Middle frontal gyrus (tissue), 1 donor: ENCODE results near the gene HECW1.
"Not testable (repeated sequence)": the region's sequence is repeated elsewhere in the genome, so short reads cannot be mapped to it uniquely, and the experiment has no call there.

Experiments used
- DNase-seq: peaks from one replicate; pipeline ENCODE4 v3.0.0-alpha.2; 2015; ENCODE audit warnings: low spot score; ENCODE audit errors: extremely low spot score

Gene HECW1

GRCh38 chr7:43204081-43204480 lies 91.6 kb downstream of the HECW1 start:
- DNase-seq, result no peak

GRCh38 chr7:43205171-43205795 lies 92.8 kb downstream of the HECW1 start:
- no peak for DNase-seq

GRCh38 chr7:43208242-43208641 lies 95.8 kb downstream of the HECW1 start:
- no peak for DNase-seq

DNA sequence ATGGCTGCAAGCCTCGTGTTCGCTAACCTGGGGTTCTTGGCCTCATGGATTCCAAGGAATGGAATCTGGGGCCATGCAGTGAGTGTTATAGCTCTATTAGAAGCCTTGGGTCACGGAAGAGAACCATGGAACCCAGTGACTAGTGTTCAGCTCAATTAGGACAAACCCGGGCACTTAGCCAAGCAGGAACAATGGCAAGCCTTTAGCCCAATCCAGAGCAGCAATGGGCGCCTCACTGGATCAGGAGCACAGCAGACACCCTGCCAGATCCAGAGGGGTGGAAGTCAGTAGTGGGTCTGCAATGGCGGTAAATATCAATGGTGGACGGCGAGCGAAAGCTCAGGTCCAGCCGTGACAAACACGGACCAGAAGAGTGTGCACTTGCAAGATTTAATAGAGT lies 98.1 kb downstream of the HECW1 start:
- not testable (repeated sequence) for DNase-seq

DNA sequence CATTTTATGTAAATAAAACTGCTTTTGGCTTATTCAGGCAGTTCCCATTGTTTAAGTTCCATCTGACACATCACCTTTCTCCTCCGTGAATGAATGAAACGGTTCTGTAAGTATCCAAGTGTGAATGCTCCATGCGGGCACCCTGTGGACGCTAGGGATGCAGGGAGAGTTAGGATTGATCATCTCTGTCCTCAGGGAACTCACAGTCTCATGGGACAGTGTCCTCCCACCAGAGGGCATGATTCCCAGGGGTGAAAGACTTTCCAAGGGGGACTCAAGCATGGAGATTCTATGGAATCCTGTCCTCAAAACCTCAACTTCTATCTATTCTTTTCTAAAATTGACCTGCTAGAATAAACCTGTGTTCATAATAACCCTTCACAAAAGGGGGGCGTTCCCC lies 98.8 kb downstream of the HECW1 start:
- no peak for DNase-seq

DNA sequence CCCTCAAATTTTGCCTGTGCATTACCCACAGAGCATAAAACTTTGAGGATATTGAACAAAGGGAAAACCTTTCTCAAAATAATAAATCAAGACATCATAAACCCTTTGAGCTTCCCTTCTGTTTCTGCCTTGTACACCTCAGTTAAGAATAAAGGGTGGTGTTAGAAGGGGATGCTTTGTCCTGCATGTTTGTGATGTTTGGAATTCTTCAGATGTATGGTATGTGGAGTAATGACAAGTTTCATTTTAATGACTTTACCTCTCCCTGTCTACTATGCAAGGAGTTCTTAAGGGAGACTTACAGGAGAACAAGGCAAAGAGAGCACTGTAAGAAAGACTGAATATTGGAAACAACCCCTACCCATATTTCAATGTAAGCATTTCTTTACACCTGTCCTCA lies 99.2 kb downstream of the HECW1 start:
- no peak for DNase-seq

DNA sequence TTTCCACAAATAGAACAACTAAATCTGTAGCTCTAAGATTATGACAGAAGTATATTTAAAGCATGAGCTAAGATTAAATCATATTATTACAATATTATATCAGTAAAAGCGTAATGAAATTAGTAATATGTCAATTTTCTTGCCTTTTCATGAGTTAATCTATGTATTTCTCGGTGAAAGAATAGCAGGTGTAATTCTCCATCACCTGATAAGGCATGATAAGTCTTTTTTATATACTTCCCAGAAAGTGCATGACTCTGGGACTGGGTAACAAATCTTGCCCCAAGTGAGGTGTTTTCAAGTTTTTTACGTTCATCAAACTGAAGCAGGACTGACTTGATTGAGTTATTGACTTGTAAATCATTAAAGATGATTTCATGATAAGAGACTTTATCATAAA lies 100.5 kb downstream of the HECW1 start:
- no peak for DNase-seq

DNA sequence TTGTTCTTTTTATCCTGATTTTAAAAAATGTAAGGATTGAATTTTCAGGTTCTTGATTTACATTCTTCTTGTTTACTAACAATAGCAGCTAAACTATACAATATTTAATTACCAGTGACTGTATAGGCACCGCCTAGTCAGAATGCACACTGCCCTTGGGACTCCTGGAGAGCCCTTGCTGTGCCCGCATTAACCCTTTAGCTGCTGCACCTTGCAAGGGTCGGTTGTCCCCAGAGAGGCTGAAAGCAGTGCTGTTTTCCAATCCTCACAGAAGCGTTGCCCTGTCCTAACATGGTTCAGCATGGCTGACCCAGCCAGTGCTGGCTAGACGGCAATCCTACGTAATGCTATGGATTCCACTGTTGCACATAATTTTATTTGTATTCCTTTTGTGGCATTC lies 102.6 kb downstream of the HECW1 start:
- DNase-seq, result no peak

DNA sequence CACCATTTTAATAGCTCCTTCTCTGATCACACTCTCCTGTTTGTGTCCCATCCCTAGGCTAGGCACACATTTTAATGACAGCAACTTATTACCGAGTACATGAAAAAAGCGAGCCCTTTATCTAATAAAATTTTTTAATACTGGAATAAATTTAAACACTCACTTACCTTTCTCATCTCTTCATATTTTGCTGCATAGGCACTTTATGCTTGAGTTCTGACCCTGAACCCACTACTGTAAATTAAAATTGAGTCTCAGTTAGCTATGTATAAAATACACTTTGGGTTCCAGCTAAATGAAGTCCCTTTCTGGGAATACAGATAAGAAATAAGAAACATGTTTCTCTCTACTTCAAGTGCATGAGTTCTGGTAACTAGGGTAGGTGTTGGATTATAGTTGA lies 104.6 kb downstream of the HECW1 start:
- DNase-seq, result no peak

DNA sequence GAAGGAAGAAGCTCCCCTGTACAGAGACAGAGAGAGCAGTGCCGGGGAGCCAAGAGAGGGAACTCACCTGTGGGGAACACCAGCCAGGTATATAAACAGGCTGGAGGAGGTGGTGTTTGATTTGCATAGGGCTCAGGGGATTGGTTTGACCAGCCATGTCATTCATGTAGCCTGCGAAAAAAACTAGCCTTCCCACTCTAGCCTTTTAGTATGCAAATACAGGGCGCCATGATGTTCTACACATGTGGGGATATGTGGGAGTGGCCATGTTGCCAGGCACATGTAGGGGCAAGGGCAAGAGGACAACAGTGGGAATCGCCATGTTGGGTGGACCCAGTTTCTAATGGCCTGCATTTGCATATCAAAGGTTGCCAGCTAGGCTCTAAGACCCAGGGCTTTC lies 106.5 kb downstream of the HECW1 start:
- not testable (repeated sequence) for DNase-seq

- DNase-seq, result no peak
Observed at GRCh38 chr7:43220250-43220649, 107.8 kb downstream of the HECW1 start.

DNA sequence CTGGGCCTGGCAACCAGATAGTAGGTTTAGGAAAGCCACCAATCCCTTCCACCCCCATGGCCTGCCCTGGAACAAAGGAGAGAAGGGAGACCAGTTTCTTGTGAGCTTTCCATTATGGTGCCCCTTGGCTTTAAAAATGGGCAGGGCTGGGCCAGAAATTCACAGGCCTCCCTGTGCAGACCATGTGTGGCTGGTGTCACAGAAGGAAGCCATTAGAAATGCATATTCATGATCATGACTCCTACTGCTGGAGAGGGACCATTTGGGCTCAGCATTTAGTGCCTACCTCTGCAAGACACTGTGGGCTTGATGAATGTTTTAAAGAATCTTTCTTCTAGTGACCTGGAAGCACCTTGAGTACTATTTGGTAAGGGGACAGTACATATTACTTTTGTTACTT lies 108.3 kb downstream of the HECW1 start:
- no peak for DNase-seq

DNA sequence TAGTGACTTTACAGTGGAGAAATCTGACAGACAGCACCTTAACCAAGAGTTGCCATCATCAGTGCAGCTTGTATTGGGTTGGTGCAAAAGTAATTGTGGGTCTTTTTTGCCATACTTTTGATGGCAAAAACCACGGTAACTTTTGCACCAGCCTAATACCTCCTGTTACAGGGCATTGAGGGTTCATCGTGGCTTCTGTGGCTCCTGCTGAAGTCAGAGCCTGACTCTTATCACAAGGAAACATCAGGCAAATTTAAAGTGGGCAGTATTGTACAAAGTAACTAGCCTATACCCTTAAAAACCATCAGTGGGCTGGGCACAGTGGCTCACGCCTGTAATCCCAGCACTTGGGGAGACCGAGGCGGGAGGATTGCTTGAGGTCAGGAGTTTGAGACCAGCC lies 117.4 kb downstream of the HECW1 start:
- no peak for DNase-seq

GRCh38 chr7:43232366-43232765 lies 119.9 kb downstream of the HECW1 start:
- DNase-seq, result no peak

DNA sequence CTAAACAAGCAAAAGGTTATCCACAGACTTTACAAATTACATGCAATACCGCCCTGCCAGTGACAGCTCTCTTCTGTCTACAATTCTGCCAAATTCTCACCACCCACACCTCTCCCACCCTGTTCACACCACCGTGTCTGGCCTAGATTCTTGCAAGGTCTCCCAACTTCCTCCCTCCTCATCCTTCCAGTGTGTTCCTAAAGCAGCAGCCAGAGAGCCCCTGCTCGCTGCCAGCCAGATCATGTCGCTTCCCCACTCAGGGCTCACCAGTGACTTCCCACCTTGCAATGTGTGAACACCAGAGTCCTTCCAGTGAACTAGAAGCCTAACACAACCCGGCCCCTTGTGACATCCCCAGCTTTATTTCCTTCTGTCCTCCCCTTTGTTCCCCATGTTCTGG lies 121.6 kb downstream of the HECW1 start:
- no peak for DNase-seq

DNA sequence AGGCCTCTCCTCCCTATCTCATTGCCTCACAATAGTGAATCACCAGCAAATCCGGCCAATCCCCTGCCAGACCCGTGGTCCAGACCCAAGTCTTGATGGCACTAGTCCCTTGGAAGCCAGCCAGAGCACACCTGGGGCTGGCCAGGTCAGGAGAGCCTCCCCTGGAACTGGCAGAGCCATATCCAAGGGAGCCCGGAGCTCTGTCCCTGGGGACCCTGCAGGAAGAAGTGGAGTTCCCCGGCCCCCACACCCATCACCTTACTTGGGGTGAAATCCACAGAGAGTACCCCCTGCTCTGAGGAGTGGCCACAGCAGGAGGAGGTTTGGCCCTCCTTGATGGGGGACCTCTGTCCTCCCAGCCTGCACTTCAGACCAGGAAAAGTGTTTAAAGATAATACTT lies 122.5 kb downstream of the HECW1 start:
- no peak for DNase-seq

DNA sequence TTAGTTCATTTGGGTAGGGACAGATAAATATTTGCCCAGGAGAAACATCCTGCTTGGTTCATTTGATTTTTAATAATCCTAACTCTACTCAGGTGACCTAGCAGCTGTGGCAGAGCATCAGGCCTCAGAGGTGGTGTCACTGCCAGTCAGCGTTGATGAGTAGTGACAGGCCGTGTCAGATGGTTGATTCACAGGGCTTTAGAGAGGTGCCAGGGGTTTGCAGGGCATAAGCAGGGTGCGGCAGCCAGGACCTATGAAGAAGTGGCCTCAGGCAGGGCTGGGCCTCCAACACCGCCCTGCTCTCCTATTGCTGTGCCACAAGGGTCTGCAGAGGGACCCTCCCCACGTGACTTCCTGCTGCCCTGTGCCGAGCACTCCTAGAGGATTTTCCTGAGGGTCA lies 128.1 kb downstream of the HECW1 start:
- DNase-seq, result no peak

DNA sequence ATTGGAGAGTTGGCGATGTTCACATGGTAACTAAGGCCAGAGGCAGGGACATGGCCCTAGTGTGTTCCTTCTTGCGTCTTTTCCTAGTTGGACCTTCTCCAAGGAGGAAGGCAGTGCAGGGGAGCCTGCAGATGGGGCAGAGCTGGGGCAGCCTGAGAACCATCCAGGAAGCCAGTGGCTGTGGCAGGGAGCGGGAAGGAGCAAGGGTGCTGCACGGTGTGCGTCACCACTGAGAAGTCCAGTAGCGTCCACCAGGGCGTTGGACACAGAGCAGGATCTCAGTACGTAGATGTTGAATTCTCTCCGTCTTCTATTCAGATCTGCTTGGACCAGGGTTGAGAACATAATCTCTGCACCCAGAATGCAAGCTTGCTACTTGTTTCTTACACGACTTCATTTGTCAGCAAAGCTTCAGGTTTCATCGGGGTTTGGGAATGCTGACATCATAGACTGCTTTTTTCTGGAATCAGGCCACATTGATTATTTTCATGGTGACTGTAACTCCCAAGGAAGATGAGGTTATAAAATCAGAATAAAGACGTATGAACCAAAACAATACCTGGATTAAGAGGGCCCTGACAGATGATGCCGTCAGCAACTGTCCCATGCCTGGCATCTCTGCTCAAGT lies 130.3 kb downstream of the HECW1 start:
- no peak for DNase-seq

GRCh38 chr7:43244232-43244631 lies 131.8 kb downstream of the HECW1 start:
- DNase-seq, result no peak

- no peak for DNase-seq
Observed at GRCh38 chr7:43244784-43245183, 132.3 kb downstream of the HECW1 start.

GRCh38 chr7:43247757-43248156 lies 135.3 kb downstream of the HECW1 start:
- DNase-seq, result no peak

DNA sequence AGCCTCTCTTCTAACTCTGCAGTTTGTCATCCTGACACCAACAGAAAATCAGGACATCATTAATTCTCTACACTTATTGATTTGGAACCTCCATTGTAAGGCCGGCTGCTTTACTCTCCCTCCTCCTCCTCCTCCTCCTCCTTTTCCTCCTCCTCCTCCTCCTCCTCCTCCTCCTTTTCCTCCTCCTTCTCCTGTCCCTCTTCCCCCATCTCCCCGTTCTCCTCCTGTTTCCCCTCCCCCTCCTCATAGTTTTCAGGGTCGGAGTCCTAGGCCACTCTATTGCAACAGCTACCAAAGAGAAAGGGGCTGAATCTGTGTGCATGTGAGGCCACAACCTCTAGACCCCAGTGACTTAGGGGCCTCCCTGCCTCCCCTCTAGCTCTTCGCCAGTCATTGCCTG lies 136.1 kb downstream of the HECW1 start:
- no peak for DNase-seq

DNA sequence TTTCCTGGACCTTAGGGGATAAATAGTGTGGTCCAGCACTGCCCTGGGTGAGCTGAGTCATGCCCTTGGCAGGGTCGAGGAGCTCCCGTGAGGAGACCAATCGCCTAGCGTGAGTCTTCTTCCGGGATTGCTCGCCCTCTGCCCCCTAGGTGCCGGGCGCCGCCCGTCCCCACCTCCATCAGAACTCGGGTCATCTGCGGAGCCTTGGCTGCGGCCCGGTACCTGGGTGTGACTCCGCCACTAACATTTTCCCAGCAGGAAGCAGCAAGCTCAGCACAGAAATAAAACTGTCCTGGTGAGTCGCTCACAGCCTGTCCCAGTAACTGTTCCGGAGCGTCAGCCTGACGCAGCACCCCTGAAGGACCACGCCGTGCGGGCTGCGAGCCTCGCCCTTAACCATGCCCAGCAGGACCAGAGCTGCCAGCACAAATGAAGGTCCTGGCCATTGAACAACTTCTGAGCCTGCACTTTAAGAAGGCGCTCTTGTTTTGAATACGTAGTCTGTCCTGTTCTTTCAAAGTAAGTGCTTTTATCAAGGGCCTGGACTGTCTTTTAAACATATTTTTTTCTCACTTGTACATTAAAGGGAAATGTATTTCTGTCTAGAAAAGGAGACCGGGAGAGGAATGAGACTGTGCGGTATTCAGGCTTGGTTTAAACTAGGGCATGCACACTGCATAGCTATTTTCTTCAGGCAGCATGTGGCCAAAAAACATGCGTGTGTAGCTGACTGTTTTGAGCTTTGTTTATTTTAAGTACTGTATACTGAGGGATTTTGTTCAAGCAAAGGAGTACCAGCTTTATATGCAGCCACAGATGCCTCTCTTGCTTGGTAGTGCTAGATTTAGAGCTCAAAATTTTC lies 136.7 kb downstream of the HECW1 start:
- no peak for DNase-seq
